AG10803 (cell line): Measurements from ENCODE around the gene PLK4.

ENCODE experiments used
- DNase-seq: peaks from one replicate; pipeline ENCODE4 v3.0.0; 2010; ENCODE audit warnings: low read depth
- H3K4me3 ChIP-seq: 2 replicates; pipeline ENCODE4 v1.5.1; 2011; ENCODE audit warnings: mild to moderate bottlenecking, low read length, control low read depth
- CTCF ChIP-seq: conservative IDR thresholded peaks from 2 replicates; pipeline ENCODE4 v1.5.1; 2011; ENCODE audit warnings: mild to moderate bottlenecking, low read length, control low read depth, inconsistent platforms

The PLK4 gene

GRCh38 chr4:127849505-127850234 is 31.0 kb upstream of the PLK4 start:
- H3K4me3 ChIP-seq, result no peak overlapping the region
- no peak for TF ChIP-seq CTCF
- DNase-seq, result no peak

- TF ChIP-seq CTCF, result no peak
- no peak overlapping the region for H3K4me3 ChIP-seq
- no peak for DNase-seq
Observed at GRCh38 chr4:127852661-127853060, 28.0 kb upstream of the PLK4 start.

- DNase-seq, result no peak
- no peak for TF ChIP-seq CTCF
- H3K4me3 ChIP-seq, result no peak overlapping the region
Observed at GRCh38 chr4:127856196-127856812, 24.4 kb upstream of the PLK4 start.

GRCh38 chr4:127856813-127857447 is 23.8 kb upstream of the PLK4 start:
- peak; percentile 93 for DNase-seq
- no peak for TF ChIP-seq CTCF
- no peak overlapping the region for H3K4me3 ChIP-seq

- no peak for DNase-seq
- no peak for TF ChIP-seq CTCF
- no peak overlapping the region for H3K4me3 ChIP-seq
Observed at GRCh38 chr4:127857641-127858040, 23.1 kb upstream of the PLK4 start.

- no peak for TF ChIP-seq CTCF
- DNase-seq, result no peak
- H3K4me3 ChIP-seq, result no peak overlapping the region
Observed at GRCh38 chr4:127868196-127868595, 12.5 kb upstream of the PLK4 start.

GRCh38 chr4:127870281-127870680 is 10.4 kb upstream of the PLK4 start:
- H3K4me3 ChIP-seq, result no peak overlapping the region
- no peak for TF ChIP-seq CTCF
- no peak for DNase-seq
